Endothelial cell (in vitro differentiated cells): ENCODE measurements around the gene ARHGAP5. TPM values are rescaled to one million over a fixed set of nuclear protein-coding genes. Genes with fewer than 3 reads are reported as not detected.

Source experiments
- DNase-seq: peaks from one replicate; pipeline ENCODE4 v3.0.0; 2021; ENCODE audit warnings: low spot score
- H3K27ac Mint-ChIP-seq: one replicate; pipeline ENCODE4 v1.8.0; 2021; ENCODE audit warnings: mixed read lengths, inconsistent platforms; ENCODE audit not compliant: unreplicated experiment
- H3K27me3 Mint-ChIP-seq: one replicate; pipeline ENCODE4 v1.8.0; 2021; ENCODE audit warnings: mild to moderate bottlenecking, moderate library complexity, mixed read lengths, inconsistent platforms; ENCODE audit not compliant: unreplicated experiment
- H3K36me3 Mint-ChIP-seq: one replicate; pipeline ENCODE4 v1.8.0; 2021; ENCODE audit warnings: mild to moderate bottlenecking, low read depth, mixed read lengths, inconsistent platforms; ENCODE audit not compliant: unreplicated experiment
- H3K4me1 Mint-ChIP-seq: one replicate; pipeline ENCODE4 v1.8.0; 2021; ENCODE audit warnings: mild to moderate bottlenecking, mixed read lengths, inconsistent platforms; ENCODE audit not compliant: unreplicated experiment
- H3K4me3 Mint-ChIP-seq: one replicate; pipeline ENCODE4 v1.8.0; 2021; ENCODE audit warnings: mild to moderate bottlenecking, mixed read lengths, inconsistent platforms; ENCODE audit not compliant: unreplicated experiment
- H3K9me3 Mint-ChIP-seq: one replicate; pipeline ENCODE4 v1.8.0; 2021; ENCODE audit warnings: mixed read lengths, inconsistent platforms; ENCODE audit not compliant: unreplicated experiment
- total RNA-seq: library from RNA; stranded (reverse); fragmentation: NEBNext Ultra II Directional; extraction: Animal tissue kit (Norgen Biotek cat#: 25700); gene quantifications from one replicate; pipeline ENCODE4 v1.2.1, GENCODE V29; 2021; ENCODE audit not compliant: unreplicated experiment
- TF ChIP-seq, protein P1 (sequence below): fragments of 200-600 bp; sonication (generic); IDR thresholded peaks from one replicate; pipeline ENCODE4 v1.5.0; 2021; ENCODE audit warnings: antibody characterized with exemption; ENCODE audit not compliant: unreplicated experiment

The ARHGAP5 gene
- total RNA-seq, 1 donor from 2014 or later, result 78.4 TPM

DNA sequence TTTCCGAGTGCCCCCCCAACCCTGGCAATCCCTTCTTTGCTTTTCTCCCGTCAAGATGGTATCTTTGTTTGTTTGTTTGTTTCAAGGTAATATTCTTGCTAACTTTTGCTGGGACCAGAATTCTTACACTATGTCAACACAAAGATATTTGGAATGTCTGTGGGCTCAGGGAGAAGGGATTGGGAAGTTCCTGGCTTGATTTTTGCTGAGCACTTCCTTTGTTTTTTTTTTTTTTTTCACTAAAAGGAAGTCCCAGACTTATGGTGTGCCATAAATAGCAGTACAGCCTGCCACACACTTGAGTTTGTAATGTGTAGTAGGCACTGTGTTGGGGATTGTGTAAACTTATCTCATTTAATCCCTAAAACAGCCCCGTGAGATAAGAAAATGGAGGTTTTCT lies 113.6 kb downstream of the ARHGAP5 start:
- H3K9me3 Mint-ChIP-seq, result no peaks in the 10 kb centered on the region
- H3K4me3 Mint-ChIP-seq, result no peak overlapping the region
- no peaks in the 10 kb centered on the region for H3K27me3 Mint-ChIP-seq
- TF ChIP-seq, protein P1, sequence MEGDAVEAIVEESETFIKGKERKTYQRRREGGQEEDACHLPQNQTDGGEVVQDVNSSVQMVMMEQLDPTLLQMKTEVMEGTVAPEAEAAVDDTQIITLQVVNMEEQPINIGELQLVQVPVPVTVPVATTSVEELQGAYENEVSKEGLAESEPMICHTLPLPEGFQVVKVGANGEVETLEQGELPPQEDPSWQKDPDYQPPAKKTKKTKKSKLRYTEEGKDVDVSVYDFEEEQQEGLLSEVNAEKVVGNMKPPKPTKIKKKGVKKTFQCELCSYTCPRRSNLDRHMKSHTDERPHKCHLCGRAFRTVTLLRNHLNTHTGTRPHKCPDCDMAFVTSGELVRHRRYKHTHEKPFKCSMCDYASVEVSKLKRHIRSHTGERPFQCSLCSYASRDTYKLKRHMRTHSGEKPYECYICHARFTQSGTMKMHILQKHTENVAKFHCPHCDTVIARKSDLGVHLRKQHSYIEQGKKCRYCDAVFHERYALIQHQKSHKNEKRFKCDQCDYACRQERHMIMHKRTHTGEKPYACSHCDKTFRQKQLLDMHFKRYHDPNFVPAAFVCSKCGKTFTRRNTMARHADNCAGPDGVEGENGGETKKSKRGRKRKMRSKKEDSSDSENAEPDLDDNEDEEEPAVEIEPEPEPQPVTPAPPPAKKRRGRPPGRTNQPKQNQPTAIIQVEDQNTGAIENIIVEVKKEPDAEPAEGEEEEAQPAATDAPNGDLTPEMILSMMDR, result no peak
- no peak for DNase-seq
- peak overlapping the region; percentile 90 for H3K27ac Mint-ChIP-seq
- no peaks in the 10 kb centered on the region for H3K36me3 Mint-ChIP-seq
- peaks cover 5% of the 10 kb centered on the region for H3K4me1 Mint-ChIP-seq

DNA sequence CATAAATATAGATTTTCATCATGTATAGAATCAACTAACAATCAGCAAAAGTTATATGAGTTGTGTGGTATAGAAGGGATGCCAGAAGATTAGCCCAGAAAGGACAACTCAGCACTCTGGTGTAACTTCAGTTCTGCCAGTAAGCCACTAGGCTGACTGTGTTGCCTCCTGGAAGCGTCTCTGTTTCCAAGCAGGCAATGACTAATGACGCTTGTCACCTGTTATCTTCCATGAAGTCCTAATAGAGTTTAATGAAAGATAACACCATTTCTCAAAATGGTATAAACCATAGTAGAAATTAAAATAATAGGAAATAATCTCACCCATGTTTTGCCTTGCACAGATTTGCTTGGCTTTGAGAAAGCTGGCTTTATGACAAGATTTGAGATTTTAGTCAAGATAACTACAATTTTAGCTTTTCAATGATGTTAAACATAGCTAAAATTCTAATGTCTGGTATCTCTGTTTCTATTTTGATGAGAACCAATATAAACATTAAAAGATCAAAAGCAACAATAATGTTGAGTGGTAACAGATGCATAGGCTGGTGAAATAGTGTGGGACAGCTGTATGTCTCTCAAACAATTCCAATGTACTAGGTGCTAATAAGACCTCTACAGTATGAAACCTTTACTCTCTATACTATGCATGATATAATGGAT lies 115.7 kb downstream of the ARHGAP5 start:
- H3K27me3 Mint-ChIP-seq, result no peaks in the 10 kb centered on the region

DNA sequence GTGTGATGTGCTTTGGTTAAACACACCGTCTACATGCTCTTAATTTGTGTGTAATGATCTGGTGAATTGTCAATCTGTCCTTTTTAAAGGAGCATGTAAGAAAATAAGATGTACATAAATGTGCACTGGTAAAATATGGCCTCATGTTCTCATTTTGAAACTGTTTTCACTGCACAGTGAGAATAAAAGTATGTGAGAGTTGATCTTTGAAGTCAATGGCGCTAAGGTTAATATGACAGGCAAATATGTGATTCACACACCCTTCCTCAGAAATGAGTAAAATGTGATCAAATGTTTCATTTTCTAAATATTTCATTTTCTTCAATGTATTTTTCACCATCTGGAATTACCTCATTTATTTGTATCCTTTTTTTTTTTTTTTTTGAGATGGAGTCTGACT lies 116.4 kb downstream of the ARHGAP5 start:
- Mint-ChIP-seq H3K4me3 (no peak overlapping the region), H3K9me3 (no peaks in the 10 kb centered on the region), H3K27me3 (no peaks in the 10 kb centered on the region), H3K4me1 (peaks cover 5% of the 10 kb centered on the region), H3K36me3 (no peaks in the 10 kb centered on the region), H3K27ac (no peak overlapping the region)
- TF ChIP-seq, protein P1, result no peak
- DNase-seq, result no peak

More for the DNA sequence above, 115.7 kb downstream of the ARHGAP5 start:
- H3K27ac Mint-ChIP-seq, result no peak overlapping the region
- no peaks in the 10 kb centered on the region for H3K36me3 Mint-ChIP-seq
- TF ChIP-seq, protein P1, result no peak
- H3K9me3 Mint-ChIP-seq, result no peaks in the 10 kb centered on the region
- H3K4me1 Mint-ChIP-seq, result peaks cover 5% of the 10 kb centered on the region
- DNase-seq, result no peak
- H3K4me3 Mint-ChIP-seq, result no peak overlapping the region

DNA sequence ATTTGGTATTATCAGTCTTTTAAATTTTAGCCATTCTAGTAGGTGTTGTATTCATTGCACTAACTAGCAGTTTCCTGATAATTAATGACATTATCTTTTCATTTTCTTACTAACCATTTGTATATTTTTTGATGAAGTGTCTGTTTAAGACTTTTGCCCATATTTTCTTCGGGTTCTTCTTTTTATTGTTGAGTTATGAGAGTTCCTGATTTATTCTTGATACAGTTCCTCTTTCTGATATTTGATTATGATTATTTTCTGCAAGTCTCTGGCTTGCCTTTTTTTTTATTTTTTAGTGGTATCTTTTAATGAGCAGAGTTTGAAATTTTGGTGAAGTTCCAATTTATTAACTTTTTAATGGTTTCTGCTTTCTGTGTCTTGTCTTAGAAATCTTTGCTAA lies 118.5 kb downstream of the ARHGAP5 start:
- Mint-ChIP-seq H3K36me3 (no peaks in the 10 kb centered on the region), H3K4me3 (no peak overlapping the region), H3K27me3 (no peaks in the 10 kb centered on the region), H3K27ac (no peak overlapping the region), H3K4me1 (peaks cover 3% of the 10 kb centered on the region), H3K9me3 (no peaks in the 10 kb centered on the region)
- TF ChIP-seq, protein P1, result no peak
- DNase-seq, result no peak

DNA sequence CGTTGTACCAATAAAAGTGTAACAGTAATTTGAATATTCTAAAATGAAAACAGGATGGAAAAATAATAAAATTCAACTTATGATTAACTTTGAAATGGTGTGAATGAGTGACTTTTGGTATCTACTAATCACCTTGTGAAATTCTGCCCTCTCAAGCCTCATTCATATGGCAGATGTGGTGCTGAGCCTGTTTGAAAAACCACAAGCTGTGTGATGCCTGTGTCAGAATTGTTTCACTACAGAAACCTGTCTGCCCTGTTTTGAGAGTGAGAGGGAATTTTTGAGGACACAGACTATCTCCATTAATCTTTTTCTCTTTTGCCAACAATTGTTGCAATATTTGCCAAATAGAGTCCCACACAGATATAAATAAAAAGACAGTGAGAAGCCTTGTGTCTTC lies 120.8 kb downstream of the ARHGAP5 start:
- Mint-ChIP-seq H3K4me3 (no peak overlapping the region), H3K27ac (no peak overlapping the region), H3K36me3 (no peaks in the 10 kb centered on the region), H3K9me3 (no peaks in the 10 kb centered on the region), H3K4me1 (no peaks in the 10 kb centered on the region), H3K27me3 (no peaks in the 10 kb centered on the region)
- TF ChIP-seq, protein P1, result no peak
- DNase-seq, result no peak
